ENCODE measurements around the gene RPTOR. TPM values are rescaled to one million over a fixed set of nuclear protein-coding genes. Genes with fewer than 3 reads are reported as not detected.

Gene RPTOR
- total RNA-seq, 4 donors from 2014 or later: 34.1 to 65.8 (median 43.6) TPM

DNA sequence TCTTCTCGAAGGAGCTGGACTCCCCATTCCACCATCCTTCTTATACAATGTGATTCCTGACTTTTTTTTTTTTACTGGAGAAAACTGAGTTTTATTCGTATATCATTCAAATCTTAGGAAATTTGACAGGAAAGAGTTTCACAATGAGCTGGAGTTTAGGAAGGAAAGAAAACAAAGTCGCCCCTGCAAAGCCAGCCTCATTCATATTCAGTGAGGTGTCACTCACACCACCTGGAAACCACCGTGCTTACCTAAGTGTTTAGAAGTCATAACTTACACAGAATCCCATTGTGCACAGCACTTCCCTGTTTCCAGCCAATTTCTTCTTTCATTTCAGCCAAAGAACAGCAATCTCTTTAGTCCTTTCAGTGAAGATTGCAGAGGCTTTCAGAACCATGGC is 356.7 kb downstream of the RPTOR start:
- Histone ChIP-seq H3K36me3 (peaks cover 6 to 68% (median 39%) of the 10 kb centered on the region in 4 donors), H3K27ac (replicated peaks in 1 of 4) (no peak overlapping the region), H3K9me3 (no peaks in the 10 kb centered on the region), H3K27me3 (no peaks in the 10 kb centered on the region), H3K4me1 (no peaks in the 10 kb centered on the region), H3K4me3 (no peak overlapping the region)
- DNase-seq (ENCODE audit: extremely low spot score): no peak
- intact Hi-C loops (cut with DNase I): no loop called here
- WGBS: 72% methylated on average over 4 of the region's 4 CpGs
- TF ChIP-seq EP300 (IDR thresholded peaks at IDR 0.05): no peak
- TF ChIP-seq, protein P1, sequence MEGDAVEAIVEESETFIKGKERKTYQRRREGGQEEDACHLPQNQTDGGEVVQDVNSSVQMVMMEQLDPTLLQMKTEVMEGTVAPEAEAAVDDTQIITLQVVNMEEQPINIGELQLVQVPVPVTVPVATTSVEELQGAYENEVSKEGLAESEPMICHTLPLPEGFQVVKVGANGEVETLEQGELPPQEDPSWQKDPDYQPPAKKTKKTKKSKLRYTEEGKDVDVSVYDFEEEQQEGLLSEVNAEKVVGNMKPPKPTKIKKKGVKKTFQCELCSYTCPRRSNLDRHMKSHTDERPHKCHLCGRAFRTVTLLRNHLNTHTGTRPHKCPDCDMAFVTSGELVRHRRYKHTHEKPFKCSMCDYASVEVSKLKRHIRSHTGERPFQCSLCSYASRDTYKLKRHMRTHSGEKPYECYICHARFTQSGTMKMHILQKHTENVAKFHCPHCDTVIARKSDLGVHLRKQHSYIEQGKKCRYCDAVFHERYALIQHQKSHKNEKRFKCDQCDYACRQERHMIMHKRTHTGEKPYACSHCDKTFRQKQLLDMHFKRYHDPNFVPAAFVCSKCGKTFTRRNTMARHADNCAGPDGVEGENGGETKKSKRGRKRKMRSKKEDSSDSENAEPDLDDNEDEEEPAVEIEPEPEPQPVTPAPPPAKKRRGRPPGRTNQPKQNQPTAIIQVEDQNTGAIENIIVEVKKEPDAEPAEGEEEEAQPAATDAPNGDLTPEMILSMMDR (IDR thresholded peaks at IDR 0.05): no peak
- TF ChIP-seq POLR2AphosphoS5 (IDR thresholded peaks at IDR 0.05): no peak
- no peak for TF ChIP-seq POLR2A (IDR thresholded peaks at IDR 0.05; ENCODE audit: low read depth)

DNA sequence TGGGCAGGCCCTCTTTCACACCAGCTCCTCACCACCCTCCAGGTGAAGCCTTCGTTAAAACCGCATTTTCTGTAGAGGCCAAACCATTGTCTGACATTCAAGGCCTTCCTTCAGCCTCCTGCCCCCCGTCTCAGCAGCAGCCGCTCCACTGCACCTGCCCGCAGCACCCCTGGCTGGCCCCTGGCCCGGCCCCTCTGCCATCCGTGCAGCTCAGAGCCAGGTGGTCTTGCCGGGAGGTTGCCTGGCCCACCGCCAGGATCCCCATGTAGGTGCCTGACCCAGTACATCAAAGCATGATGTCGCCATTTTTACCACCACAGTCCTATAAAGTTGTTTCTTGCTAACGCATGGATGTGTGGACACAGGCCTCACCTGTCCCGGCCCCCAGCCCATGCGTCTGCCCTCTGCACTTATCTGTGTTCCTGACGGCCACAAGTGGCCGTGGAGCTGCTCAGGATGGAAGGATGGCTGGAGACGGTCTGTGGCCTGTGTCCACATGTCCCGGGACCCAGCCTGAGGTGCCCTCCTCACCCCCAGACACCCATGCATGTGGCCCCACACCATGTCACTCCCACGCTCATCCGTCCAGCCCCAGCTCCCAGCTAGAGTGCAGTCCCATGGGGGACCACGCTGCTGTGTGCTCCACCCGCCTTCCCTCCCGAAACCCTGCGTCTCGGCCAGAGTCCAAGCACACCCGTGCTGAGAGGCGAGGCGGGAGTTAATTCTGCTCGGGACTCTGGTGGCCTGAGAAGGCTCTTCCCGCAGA is 357.7 kb downstream of the RPTOR start:
- Histone ChIP-seq H3K36me3 (peaks cover 8 to 69% (median 45%) of the 10 kb centered on the region in 4 donors), H3K27me3 (no peaks in the 10 kb centered on the region), H3K4me3 (no peak overlapping the region), H3K27ac (replicated peaks in 1 of 4) (no peak overlapping the region), H3K4me1 (no peaks in the 10 kb centered on the region), H3K9me3 (no peaks in the 10 kb centered on the region)
- WGBS: 91% methylated on average over 17 of the region's 29 CpGs
- intact Hi-C loops (cut with DNase I): no loop called here
- TF ChIP-seq, protein P1 (IDR thresholded peaks at IDR 0.05): no peak
- TF ChIP-seq POLR2AphosphoS5 (IDR thresholded peaks at IDR 0.05): no peak
- no peak for DNase-seq (ENCODE audit: extremely low spot score)

DNA sequence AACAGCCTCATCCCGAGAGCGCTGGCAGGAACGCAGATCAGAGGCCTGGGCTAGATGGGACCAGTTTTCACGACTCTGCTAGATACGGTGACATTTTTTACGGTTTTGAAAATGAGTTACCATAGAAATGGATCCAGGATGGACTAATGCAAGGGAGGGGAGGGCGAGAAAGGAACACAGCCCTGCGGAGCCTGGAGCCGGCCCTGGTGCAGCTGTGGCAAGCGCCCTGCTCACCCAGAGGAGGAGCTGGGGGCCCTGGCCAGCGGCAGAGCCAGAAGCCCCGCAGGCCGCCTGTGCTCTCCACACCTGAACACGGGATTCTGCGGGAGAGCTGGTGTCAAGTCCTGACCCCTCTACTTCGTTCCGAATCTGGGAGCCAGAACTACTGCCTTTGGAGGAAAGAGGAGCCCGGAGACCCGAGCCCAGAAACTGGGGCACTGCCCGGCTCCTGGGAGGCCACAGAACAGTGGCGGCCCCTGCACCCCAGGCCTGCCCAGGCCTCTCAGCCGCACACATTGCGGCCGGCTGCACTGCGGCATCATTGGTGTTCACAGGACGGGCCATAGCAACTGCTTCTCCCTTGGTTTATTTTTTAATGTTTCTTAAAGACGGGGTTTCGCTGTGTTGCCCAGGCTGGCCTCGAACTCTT is 358.4 kb downstream of the RPTOR start:
- intact Hi-C loops (cut with DNase I): no loop called here
- 96% methylated on average over 26 of the region's 29 CpGs for WGBS
- H3K36me3 ChIP-seq: peaks cover 10 to 76% (median 49%) of the 10 kb centered on the region in 4 donors

DNA sequence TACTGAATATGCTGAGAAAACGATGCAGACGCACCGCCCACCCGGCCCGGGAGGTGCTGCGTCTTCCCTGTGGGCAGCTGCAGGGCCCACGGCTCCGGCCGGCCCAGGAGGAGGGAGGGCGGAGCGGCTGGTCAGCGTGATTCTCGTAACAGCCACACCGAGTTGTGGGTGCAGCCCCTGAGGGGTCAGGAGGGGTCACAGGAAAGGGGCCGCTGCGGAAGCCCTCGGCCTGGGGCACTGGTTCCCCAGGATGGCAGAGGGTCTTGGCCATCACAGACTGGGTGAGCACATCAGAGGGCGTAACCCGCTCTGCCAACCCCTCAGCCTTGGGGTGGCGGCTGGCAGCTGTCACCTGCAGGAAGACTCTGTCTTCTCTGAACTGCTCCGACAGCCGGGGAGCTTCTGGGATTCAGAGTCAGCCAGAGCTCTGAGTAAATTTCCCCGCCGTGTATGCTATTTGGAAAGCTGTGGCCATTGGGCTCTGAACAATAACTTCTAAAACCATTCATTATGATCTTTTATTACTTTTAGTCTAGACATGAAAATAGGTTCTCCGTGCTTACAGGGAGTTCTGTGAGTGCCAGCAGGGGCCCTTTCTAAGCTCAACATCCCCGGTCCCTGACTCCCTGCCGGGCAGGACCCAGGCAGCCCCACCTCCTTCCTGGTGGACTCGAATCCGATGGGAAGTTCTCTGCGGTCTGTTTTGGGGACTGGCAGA is 359.6 kb downstream of the RPTOR start:
- Histone ChIP-seq H3K9me3 (no peaks in the 10 kb centered on the region), H3K27me3 (no peaks in the 10 kb centered on the region), H3K36me3 (peaks cover 14 to 87% (median 53%) of the 10 kb centered on the region in 4 donors), H3K4me1 (no peaks in the 10 kb centered on the region), H3K27ac (replicated peaks in 1 of 4) (no peak overlapping the region), H3K4me3 (no peak overlapping the region)
- WGBS: 89% methylated on average over 24 of the region's 30 CpGs
- TF ChIP-seq POLR2AphosphoS5 (IDR thresholded peaks at IDR 0.05): no peak
- no peak for TF ChIP-seq POLR2A (IDR thresholded peaks at IDR 0.05; ENCODE audit: low read depth)
- no peak for DNase-seq (ENCODE audit: extremely low spot score)
- intact Hi-C loops (cut with DNase I): no loop called here

More for the DNA sequence above, 358.4 kb downstream of the RPTOR start:
- Histone ChIP-seq H3K27me3 (no peaks in the 10 kb centered on the region), H3K27ac (replicated peaks in 1 of 4) (no peak overlapping the region), H3K4me3 (no peak overlapping the region), H3K9me3 (no peaks in the 10 kb centered on the region), H3K4me1 (no peaks in the 10 kb centered on the region)
- no peak for DNase-seq (ENCODE audit: extremely low spot score)
- no peak for TF ChIP-seq POLR2AphosphoS5 (IDR thresholded peaks at IDR 0.05)
- no peak for TF ChIP-seq POLR2A (IDR thresholded peaks at IDR 0.05; ENCODE audit: low read depth)
- TF ChIP-seq EP300 (IDR thresholded peaks at IDR 0.05): no peak
- TF ChIP-seq, protein P1 (IDR thresholded peaks at IDR 0.05): no peak

All from esophagus muscularis mucosa (tissue), 4 donors.